IPS-15b (cell line): ENCODE data around the gene MALT1.
"Not testable (repeated sequence)": the region's sequence is repeated elsewhere in the genome, so short reads cannot be mapped to it uniquely, and the experiment has no call there.

ENCODE experiments used
- H3K27me3 ChIP-seq: one replicate; pipeline ENCODE4 v1.6.1; 2013; ENCODE audit warnings: low read length; ENCODE audit not compliant: control insufficient read depth, insufficient read depth
- H3K36me3 ChIP-seq: one replicate; pipeline ENCODE4 v1.6.1; 2013; ENCODE audit warnings: low read length; ENCODE audit not compliant: control insufficient read depth, insufficient read depth
- H3K4me1 ChIP-seq: one replicate; pipeline ENCODE4 v1.6.1; 2013; ENCODE audit warnings: mild to moderate bottlenecking, low read length; ENCODE audit not compliant: control insufficient read depth, insufficient read depth
- H3K4me3 ChIP-seq: one replicate; pipeline ENCODE4 v1.5.1; 2013; ENCODE audit warnings: low read depth, low read length
- H3K9ac ChIP-seq: one replicate; pipeline ENCODE4 v1.6.1; 2013; ENCODE audit warnings: low read depth, mild to moderate bottlenecking, low read length
- H3K9me3 ChIP-seq: one replicate; pipeline ENCODE4 v1.6.1; 2013; ENCODE audit warnings: mild to moderate bottlenecking, low read length; ENCODE audit not compliant: control insufficient read depth, insufficient read depth

Gene MALT1

GRCh38 chr18:58639237-58639636, 32.0 kb upstream of the MALT1 start:
- peaks cover 3% of the 10 kb centered on the region for H3K27me3 ChIP-seq
- H3K4me1 ChIP-seq, result peaks cover 26% of the 10 kb centered on the region
- no peaks in the 10 kb centered on the region for H3K9me3 ChIP-seq
- no peak overlapping the region for H3K9ac ChIP-seq
- H3K4me3 ChIP-seq, result no peak overlapping the region
- H3K36me3 ChIP-seq, result no peaks in the 10 kb centered on the region

- Histone ChIP-seq H3K27me3 (peaks cover 3% of the 10 kb centered on the region), H3K9ac (no peak overlapping the region), H3K9me3 (no peaks in the 10 kb centered on the region), H3K36me3 (no peaks in the 10 kb centered on the region), H3K4me3 (peak overlapping the region; percentile 3), H3K4me1 (peaks cover 26% of the 10 kb centered on the region)
Measured at GRCh38 chr18:58639751-58640427, 31.4 kb upstream of the MALT1 start.

- H3K36me3 ChIP-seq, result peaks cover under 1% of the 10 kb centered on the region
- peak overlapping the region; percentile 3 for H3K4me3 ChIP-seq
- peaks cover 3% of the 10 kb centered on the region for H3K27me3 ChIP-seq
- no peak overlapping the region for H3K9ac ChIP-seq
- no peaks in the 10 kb centered on the region for H3K9me3 ChIP-seq
- peaks cover 26% of the 10 kb centered on the region for H3K4me1 ChIP-seq
Measured at GRCh38 chr18:58640428-58640805, 30.8 kb upstream of the MALT1 start.

- peaks cover 3% of the 10 kb centered on the region for H3K27me3 ChIP-seq
- H3K9me3 ChIP-seq, result no peaks in the 10 kb centered on the region
- no peak overlapping the region for H3K9ac ChIP-seq
- H3K36me3 ChIP-seq, result peaks cover 2% of the 10 kb centered on the region
- peaks cover 26% of the 10 kb centered on the region for H3K4me1 ChIP-seq
- H3K4me3 ChIP-seq, result no peak overlapping the region
Measured at GRCh38 chr18:58640891-58641610, 30.2 kb upstream of the MALT1 start.

- H3K27me3 ChIP-seq, H3K36me3 ChIP-seq, H3K9me3 ChIP-seq, H3K4me3 ChIP-seq, H3K9ac ChIP-seq: not testable (repeated sequence)
- H3K4me1 ChIP-seq, result peaks cover 26% of the 10 kb centered on the region
Measured at GRCh38 chr18:58643557-58643956, 27.7 kb upstream of the MALT1 start.

- Histone ChIP-seq H3K9ac (no peak overlapping the region), H3K4me3 (no peak overlapping the region), H3K27me3 (no peaks in the 10 kb centered on the region), H3K36me3 (peaks cover 2% of the 10 kb centered on the region), H3K9me3 (no peaks in the 10 kb centered on the region), H3K4me1 (peaks cover 13% of the 10 kb centered on the region)
Measured at GRCh38 chr18:58645398-58645797, 25.9 kb upstream of the MALT1 start.

- Histone ChIP-seq H3K4me3 (no peak overlapping the region), H3K9ac (no peak overlapping the region), H3K4me1 (peaks cover 4% of the 10 kb centered on the region), H3K9me3 (no peaks in the 10 kb centered on the region), H3K36me3 (peaks cover 2% of the 10 kb centered on the region), H3K27me3 (no peaks in the 10 kb centered on the region)
Measured at GRCh38 chr18:58646334-58646862, 24.9 kb upstream of the MALT1 start.

- Histone ChIP-seq H3K9ac (no peak overlapping the region), H3K9me3 (no peaks in the 10 kb centered on the region), H3K27me3 (no peaks in the 10 kb centered on the region), H3K36me3 (peaks cover 2% of the 10 kb centered on the region), H3K4me1 (no peaks in the 10 kb centered on the region), H3K4me3 (no peak overlapping the region)
Measured at GRCh38 chr18:58649966-58650816, 21.1 kb upstream of the MALT1 start.

GRCh38 chr18:58650830-58651229, 20.4 kb upstream of the MALT1 start:
- not testable (repeated sequence) for H3K9ac ChIP-seq, H3K4me1 ChIP-seq, H3K4me3 ChIP-seq, H3K36me3 ChIP-seq, H3K9me3 ChIP-seq, H3K27me3 ChIP-seq

GRCh38 chr18:58653144-58653722, 18.0 kb upstream of the MALT1 start:
- H3K36me3 ChIP-seq, H3K4me1 ChIP-seq, H3K9me3 ChIP-seq, H3K27me3 ChIP-seq, H3K4me3 ChIP-seq, H3K9ac ChIP-seq: not testable (repeated sequence)

GRCh38 chr18:58653814-58654509, 17.3 kb upstream of the MALT1 start:
- Histone ChIP-seq H3K36me3 (no peaks in the 10 kb centered on the region), H3K4me3 (no peak overlapping the region), H3K4me1 (no peaks in the 10 kb centered on the region), H3K27me3 (no peaks in the 10 kb centered on the region), H3K9ac (no peak overlapping the region), H3K9me3 (no peaks in the 10 kb centered on the region)
